Lung (tissue), 12 donors: ENCODE measurements around the gene ZNF654. TPM values are rescaled to one million over a fixed set of nuclear protein-coding genes. Genes with fewer than 3 reads are reported as not detected.

Experiments
- ATAC-seq: fragments of 200-7000 bp; cut with Tn5 transposase; one replicate; pipeline ENCODE4 v1.9.1; 2020; ENCODE audit warnings: moderate number of reproducible peaks; ENCODE audit not compliant: insufficient read depth, low FRiP score
- DNase-seq, 3 donors: peaks; one replicate each; pipeline ENCODE4 v3.0.0-alpha.2; 2013 to 2017
- H3K27ac ChIP-seq, 2 donors: one replicate each; pipeline ENCODE4 v1.5.1; 2013; ENCODE audit warnings: mild to moderate bottlenecking in 2 of 2, moderate library complexity in 2 of 2, control low read depth in 1 of 2, inconsistent platforms in 1 of 2, low read depth in 1 of 2, low read length in 1 of 2
- H3K27me3 ChIP-seq, 3 donors: one replicate each; pipeline ENCODE4 v1.5.1; 2013; ENCODE audit warnings: low read length in 2 of 3; ENCODE audit not compliant: control insufficient read depth in 3 of 3, insufficient read depth in 3 of 3
- H3K36me3 ChIP-seq, 4 donors: one replicate each; pipeline ENCODE4 v1.5.1; 2013; ENCODE audit warnings: low read length in 4 of 4, mild to moderate bottlenecking in 1 of 4, moderate library complexity in 1 of 4; ENCODE audit not compliant: control insufficient read depth in 4 of 4, insufficient read depth in 4 of 4
- H3K4me1 ChIP-seq, 5 donors: one replicate each; pipeline ENCODE4 v1.5.1; 2013; ENCODE audit warnings: low read length in 5 of 5, mild to moderate bottlenecking in 2 of 5, moderate library complexity in 1 of 5; ENCODE audit not compliant: control insufficient read depth in 5 of 5, insufficient read depth in 5 of 5
- H3K4me3 ChIP-seq: one replicate; pipeline ENCODE4 v1.5.1; 2013; ENCODE audit warnings: mild to moderate bottlenecking, control low read depth, moderate library complexity
- H3K9ac ChIP-seq, 2 donors: one replicate each; pipeline ENCODE4 v1.5.1; 2013; ENCODE audit warnings: low read length in 2 of 2, control low read depth in 1 of 2; ENCODE audit not compliant: insufficient read depth in 1 of 2
- H3K9me3 ChIP-seq, 4 donors: one replicate each; pipeline ENCODE4 v1.5.1; 2013; ENCODE audit warnings: low read length in 3 of 4, mild to moderate bottlenecking in 1 of 4, moderate library complexity in 1 of 4; ENCODE audit not compliant: control insufficient read depth in 4 of 4, insufficient read depth in 3 of 4
- WGBS, 2 donors: extraction: QIAGEN DNeasy Blood & Tissue Kit; methylation state at CpG; one replicate each; pipeline ENCODE4 v1.1.7; 2013; 5-methylcytosine and 5-hydroxymethylcytosine counted together
- polyA plus RNA-seq, 2 donors: library from polyadenylated mRNA; stranded (reverse); fragments of 200-250 nt; gene quantifications; one replicate each; pipeline ENCODE4 v1.2.1, GENCODE V29; 2013
- total RNA-seq, 2 donors: library from RNA; depleted of rRNA in 1 of 2; stranded (reverse); fragments of >200 nt in 1 of 2; gene quantifications; one replicate each; pipeline ENCODE4 v1.2.1, GENCODE V29; 2014 to 2021
- TF ChIP-seq, protein P1 (sequence below): IDR thresholded peaks from 2 replicates; pipeline ENCODE4 v1.5.1; 2012; ENCODE audit warnings: mild to moderate bottlenecking; ENCODE audit errors: control extremely low read depth, extremely low read depth
- donor health status: control.
- donor health status: control.
- donor health status: Bipolar disorder and iron deficiency.
- donor health status: healthy.
- donor health status: DM: yes; HTN: yes; CAD: no.

Gene ZNF654
- total and polyA plus RNA-seq, 4 donors, result 3.1 to 35.4 (median 7.4) TPM

DNA sequence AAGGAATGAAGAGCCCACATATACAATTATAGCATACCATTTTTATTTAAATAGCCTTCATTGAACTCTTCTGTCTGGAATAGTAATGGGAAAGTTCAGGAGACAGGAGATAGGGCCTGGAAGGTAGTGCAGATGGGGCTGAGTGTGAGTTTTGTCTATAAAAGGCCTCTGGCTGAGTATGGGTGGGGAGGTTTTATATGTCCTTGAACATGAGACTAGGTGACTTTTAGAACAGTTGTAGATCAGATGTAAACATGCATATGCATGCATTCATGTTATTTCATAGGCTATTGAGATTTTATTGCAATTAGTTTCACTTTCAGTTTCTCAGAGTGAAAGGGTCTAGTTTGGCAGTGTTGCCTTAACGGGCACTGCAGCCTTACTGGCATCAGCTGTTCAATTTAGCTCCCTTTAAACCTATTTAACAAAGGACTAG is 27.4 kb upstream of the ZNF654 start:
- Histone ChIP-seq H3K4me3 (peak overlapping the region; percentile 45), H3K4me1 (peaks cover 0 to 4% (median 0%) of the 10 kb centered on the region in 5 donors), H3K9me3 (peaks cover 0 to 9% (median 3%) of the 10 kb centered on the region in 4 donors), H3K9ac (peak overlapping the region in 1 of 2 donors; percentile 51), H3K27ac (peak overlapping the region; percentile 2 to 59), H3K27me3 (no peaks in the 10 kb centered on the region), H3K36me3 (no peaks in the 10 kb centered on the region)
- DNase-seq (peak in 2 of 3 donors; percentile 50 to 51), ATAC-seq (peak; percentile 49)
- TF ChIP-seq, protein P1, sequence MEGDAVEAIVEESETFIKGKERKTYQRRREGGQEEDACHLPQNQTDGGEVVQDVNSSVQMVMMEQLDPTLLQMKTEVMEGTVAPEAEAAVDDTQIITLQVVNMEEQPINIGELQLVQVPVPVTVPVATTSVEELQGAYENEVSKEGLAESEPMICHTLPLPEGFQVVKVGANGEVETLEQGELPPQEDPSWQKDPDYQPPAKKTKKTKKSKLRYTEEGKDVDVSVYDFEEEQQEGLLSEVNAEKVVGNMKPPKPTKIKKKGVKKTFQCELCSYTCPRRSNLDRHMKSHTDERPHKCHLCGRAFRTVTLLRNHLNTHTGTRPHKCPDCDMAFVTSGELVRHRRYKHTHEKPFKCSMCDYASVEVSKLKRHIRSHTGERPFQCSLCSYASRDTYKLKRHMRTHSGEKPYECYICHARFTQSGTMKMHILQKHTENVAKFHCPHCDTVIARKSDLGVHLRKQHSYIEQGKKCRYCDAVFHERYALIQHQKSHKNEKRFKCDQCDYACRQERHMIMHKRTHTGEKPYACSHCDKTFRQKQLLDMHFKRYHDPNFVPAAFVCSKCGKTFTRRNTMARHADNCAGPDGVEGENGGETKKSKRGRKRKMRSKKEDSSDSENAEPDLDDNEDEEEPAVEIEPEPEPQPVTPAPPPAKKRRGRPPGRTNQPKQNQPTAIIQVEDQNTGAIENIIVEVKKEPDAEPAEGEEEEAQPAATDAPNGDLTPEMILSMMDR, result no peak
- WGBS, 2 donors, result 0% methylated on average over 1 of the region's 1 CpG

DNA sequence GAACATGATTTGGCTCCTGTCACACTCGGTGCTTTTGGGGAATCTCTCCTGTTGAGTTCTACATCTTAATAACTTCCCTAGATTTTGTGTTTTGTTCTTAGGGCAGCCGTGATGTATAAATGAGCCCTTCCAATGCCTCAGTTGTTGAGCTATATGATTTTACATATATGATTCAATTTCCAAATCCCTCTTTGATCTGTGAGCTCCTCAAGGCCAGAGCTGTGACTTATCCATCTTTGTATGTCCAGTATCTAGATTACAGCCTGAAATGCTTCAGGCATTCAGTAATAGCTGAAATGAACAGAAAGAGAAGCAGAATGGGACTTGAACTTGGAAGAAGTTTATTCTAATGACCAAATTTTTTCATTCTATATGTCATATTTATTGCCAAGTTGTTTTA is 26.8 kb upstream of the ZNF654 start:
- H3K9ac ChIP-seq, result peak overlapping the region in 1 of 2 donors; percentile 51

DNA sequence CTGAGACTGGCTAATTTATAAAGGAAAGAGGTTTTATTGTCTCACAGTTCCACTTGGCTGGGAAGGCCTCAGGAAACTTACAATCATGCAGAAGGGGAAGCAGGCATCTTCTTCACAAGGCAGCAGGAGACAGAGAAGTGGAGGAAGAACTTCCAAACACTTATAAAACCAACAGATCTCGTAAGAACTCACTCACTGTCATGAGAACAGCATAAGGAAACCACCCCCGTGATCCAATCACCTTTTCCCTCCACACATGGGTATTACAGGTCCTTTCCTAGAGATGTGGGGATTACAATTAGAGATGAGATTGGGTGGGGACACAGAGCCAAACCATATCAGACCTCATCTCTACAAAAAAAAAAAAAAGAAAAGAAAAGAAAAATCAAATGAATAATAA is 26.0 kb upstream of the ZNF654 start:
- ATAC-seq, result no peak
- WGBS, 2 donors, result 65 to 78% methylated on average over 2 of the region's 2 CpGs

More for the DNA sequence above, 26.8 kb upstream of the ZNF654 start:
- Histone ChIP-seq H3K9me3 (peaks cover 0 to 4% (median 2%) of the 10 kb centered on the region in 4 donors), H3K4me1 (peaks cover 0 to 4% (median 0%) of the 10 kb centered on the region in 5 donors), H3K4me3 (no peak overlapping the region), H3K27ac (no peak overlapping the region), H3K27me3 (no peaks in the 10 kb centered on the region), H3K36me3 (no peaks in the 10 kb centered on the region)
- DNase-seq, result no peak
- ATAC-seq, result no peak
- 31 to 35% methylated on average over 2 of the region's 2 CpGs for WGBS, 2 donors
- TF ChIP-seq, protein P1, result no peak

More for the DNA sequence above, 26.0 kb upstream of the ZNF654 start:
- Histone ChIP-seq H3K9me3 (peaks cover 0 to 3% (median 0%) of the 10 kb centered on the region in 4 donors), H3K9ac (no peak overlapping the region), H3K4me3 (no peak overlapping the region), H3K27me3 (no peaks in the 10 kb centered on the region), H3K4me1 (peaks cover 0 to 4% (median 0%) of the 10 kb centered on the region in 5 donors), H3K36me3 (no peaks in the 10 kb centered on the region), H3K27ac (no peak overlapping the region)
- DNase-seq, result no peak
- TF ChIP-seq, protein P1, result no peak
